ENCODE measurements around the gene PLCG2.

DNA sequence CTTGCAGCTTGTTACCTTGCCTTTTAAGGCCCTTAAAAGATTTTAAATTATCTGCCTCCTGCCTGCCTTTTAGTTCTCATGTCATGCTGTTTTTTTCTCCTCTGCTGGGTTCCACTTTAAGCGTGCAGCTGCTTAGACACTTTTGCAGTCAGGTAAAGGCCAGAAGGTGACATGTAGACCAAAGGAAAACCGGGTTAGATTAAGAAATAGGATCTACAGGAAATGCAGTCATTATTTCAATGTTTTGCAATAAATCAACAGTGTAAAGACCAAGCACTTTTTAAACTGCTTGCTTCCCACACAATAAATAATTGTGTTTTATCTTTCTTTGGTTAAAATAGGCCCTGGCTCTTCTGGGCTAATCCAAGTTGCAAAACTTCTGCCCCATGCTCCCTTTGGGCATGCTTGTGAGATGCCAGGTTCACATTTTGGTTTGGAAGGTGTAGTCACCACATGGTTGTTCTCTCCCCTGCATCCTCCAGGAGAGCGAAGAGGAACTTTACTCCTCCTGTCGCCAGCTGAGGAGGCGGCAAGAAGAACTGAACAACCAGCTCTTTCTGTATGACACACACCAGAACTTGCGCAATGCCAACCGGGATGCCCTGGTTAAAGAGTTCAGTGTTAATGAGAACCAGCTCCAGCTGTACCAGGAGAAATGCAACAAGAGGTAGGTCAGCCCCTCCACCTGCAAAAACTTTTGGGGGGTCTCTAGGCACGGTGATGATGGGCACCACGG is 177.3 kb downstream of the PLCG2 start:
- TF ChIP-seq CTCF (IDR thresholded peaks at IDR 0.05; ENCODE audit: insufficient read depth, low read length), result no peak
- no peak for TF ChIP-seq POLR2AphosphoS5 (IDR thresholded peaks at IDR 0.05; ENCODE audit: low read depth)
- no peak for TF ChIP-seq REST (IDR thresholded peaks at IDR 0.05; ENCODE audit: insufficient replicate concordance, low read depth)
